GM13977 (cell line): Measurements from ENCODE around the gene EML6.

Experiments used
- DNase-seq: peaks from one replicate; pipeline ENCODE4 v3.0.0; 2012; ENCODE audit warnings: low spot score
- CTCF ChIP-seq: IDR thresholded peaks from 2 replicates; pipeline ENCODE4 v1.5.1; 2012; ENCODE audit warnings: mild to moderate bottlenecking, control low read depth; ENCODE audit not compliant: insufficient read depth; ENCODE audit errors: extremely low read depth, missing control alignments
- in situ Hi-C: fragments of 300-500 bp; cut with MboI; formaldehyde crosslinking; loops from one replicate; pipeline ENCODE4 v1.12.0; 2022; ENCODE audit warnings: low sequenced_read_pairs, low pct_unique_long_range_greater_than_20kb, mixed read lengths, inconsistent platforms; ENCODE audit not compliant: unreplicated experiment

The EML6 gene

GRCh38 chr2:54704688-54705605 lies 18.5 kb upstream of the EML6 start:
- peak; percentile 60 for DNase-seq

GRCh38 chr2:54706622-54707021 lies 16.8 kb upstream of the EML6 start:
- no peak for DNase-seq
- in situ Hi-C loops, result loop anchor here (10.0 to 25.0 kb wide), 2 partner anchors 182 to 594 kb away; partner anchors contain the start of gene ACYP2
- TF ChIP-seq CTCF, result no peak

More at GRCh38 chr2:54704688-54705605, 18.5 kb upstream of the EML6 start:
- in situ Hi-C loops, result loop anchor here (10.0 to 25.0 kb wide), 2 partner anchors 180 to 593 kb away; partner anchors contain the start of gene ACYP2
- TF ChIP-seq CTCF, result peak; percentile 55

GRCh38 chr2:54708584-54709335 lies 14.7 kb upstream of the EML6 start:
- in situ Hi-C loops, result loop anchor here (10.0 to 25.0 kb wide), 2 partner anchors 184 to 596 kb away; partner anchors contain the start of gene ACYP2
- TF ChIP-seq CTCF, result no peak
- no peak for DNase-seq

- in situ Hi-C loops, result loop anchor here (10.0 to 25.0 kb wide), 2 partner anchors 185 to 597 kb away; partner anchors contain the start of gene ACYP2
- no peak for TF ChIP-seq CTCF
- DNase-seq, result no peak
These were observed 14.1 kb upstream of the EML6 start for GRCh38 chr2:54709336-54709809.

- in situ Hi-C loops, result loop anchor here (25.0 kb wide), 1 partner anchor 598 kb away; the partner anchor contains the start of gene ACYP2
- TF ChIP-seq CTCF, result no peak
- DNase-seq, result no peak
These were observed 13.2 kb upstream of the EML6 start for GRCh38 chr2:54710216-54710615.

- DNase-seq, result no peak
- TF ChIP-seq CTCF, result no peak
- in situ Hi-C loops, result loop anchor here (25.0 kb wide), 1 partner anchor 600 kb away; the partner anchor contains the start of gene ACYP2
These were observed 10.9 kb upstream of the EML6 start for GRCh38 chr2:54712516-54712915.
